Right atrium auricular region (tissue), 2 donors: ENCODE results near the gene SRP14. TPM values are rescaled to one million over a fixed set of nuclear protein-coding genes. Genes with fewer than 3 reads are reported as not detected.
"Not testable (repeated sequence)": the region's sequence is repeated elsewhere in the genome, so short reads cannot be mapped to it uniquely, and the experiment has no call there.

ENCODE experiments used
- DNase-seq: peaks from one replicate; pipeline ENCODE4 v3.0.0-alpha.2; 2019; ENCODE audit warnings: low spot score
- H3K27ac ChIP-seq, 2 donors: fragments of 200-600 bp; sonication (generic); 1 replicate in 1 of 2; 2 replicates in 1 of 2; pipeline ENCODE4 v1.5.1; 2016 to 2019
- H3K27me3 ChIP-seq, 2 donors: fragments of 200-600 bp; sonication (generic); one replicate each; pipeline versions ENCODE4 v1.5.1 to v1.6.0; 2017 to 2019
- H3K36me3 ChIP-seq: fragments of 200-600 bp; sonication (generic); one replicate; pipeline ENCODE4 v1.5.1; 2016
- H3K4me1 ChIP-seq, 2 donors: fragments of 200-600 bp; sonication (generic); one replicate each; pipeline versions ENCODE4 v1.5.1 to v1.6.0; 2017 to 2019
- H3K4me3 ChIP-seq, 2 donors: fragments of 200-600 bp; sonication (generic); 1 replicate in 1 of 2; 2 replicates in 1 of 2; pipeline ENCODE4 v1.5.1; 2017 to 2019; ENCODE audit warnings: mild to moderate bottlenecking in 1 of 2, moderate library complexity in 1 of 2
- H3K9me3 ChIP-seq, 2 donors: fragments of 200-600 bp; sonication (generic); one replicate each; pipeline ENCODE4 v1.5.1; 2019
- CTCF ChIP-seq, 2 donors: fragments of 200-600 bp; sonication (generic); IDR thresholded peaks; one replicate each; pipeline ENCODE4 v1.5.1; 2019; ENCODE audit warnings: antibody characterized with exemption in 2 of 2
- total RNA-seq, 2 donors: library from RNA; depleted of rRNA; stranded (reverse); fragments of >200 nt; gene quantifications; one replicate each; pipeline ENCODE4 v1.1.0, GENCODE V29; 2016

SRP14 gene
- total RNA-seq, 2 donors from 2014 or later = 255 to 283 TPM

GRCh38 chr15:40029979-40030893, 8.7 kb downstream of the SRP14 start:
- peak overlapping the region; percentile 2 to 52 for H3K27ac ChIP-seq
- DNase-seq = no peak
- peak overlapping the region in 1 of 2 donors; percentile 7 for H3K4me3 ChIP-seq
- no peaks in the 10 kb centered on the region for H3K27me3 ChIP-seq
- peak; percentile 24 to 52 for TF ChIP-seq CTCF (IDR thresholded peaks at IDR 0.05)
- no peaks in the 10 kb centered on the region for H3K9me3 ChIP-seq
- peaks cover 0 to 15% of the 10 kb centered on the region in 2 donors for H3K4me1 ChIP-seq
- peaks cover 87% of the 10 kb centered on the region for H3K36me3 ChIP-seq

- no peaks in the 10 kb centered on the region for H3K9me3 ChIP-seq
- peak overlapping the region; percentile 47 to 52 for H3K27ac ChIP-seq
- no peak overlapping the region for H3K4me3 ChIP-seq
- peaks cover 84% of the 10 kb centered on the region for H3K36me3 ChIP-seq
- H3K27me3 ChIP-seq = no peaks in the 10 kb centered on the region
- no peak for DNase-seq
- H3K4me1 ChIP-seq = peaks cover 0 to 15% of the 10 kb centered on the region in 2 donors
- no peak for TF ChIP-seq CTCF (IDR thresholded peaks at IDR 0.05)
Observed at GRCh38 chr15:40028853-40029252, 10.1 kb downstream of the SRP14 start.

- Histone ChIP-seq H3K9me3 (no peaks in the 10 kb centered on the region), H3K36me3 (peaks cover 84% of the 10 kb centered on the region), H3K4me3 (no peak overlapping the region), H3K27ac (peak overlapping the region; percentile 47 to 52), H3K27me3 (no peaks in the 10 kb centered on the region), H3K4me1 (peaks cover 0 to 15% of the 10 kb centered on the region in 2 donors)
- DNase-seq = no peak
- TF ChIP-seq CTCF (IDR thresholded peaks at IDR 0.05) = no peak
Observed at GRCh38 chr15:40028193-40028592, 10.8 kb downstream of the SRP14 start.

- no peaks in the 10 kb centered on the region for H3K4me1 ChIP-seq
- H3K27ac ChIP-seq = no peak overlapping the region
- H3K27me3 ChIP-seq = no peaks in the 10 kb centered on the region
- no peak for TF ChIP-seq CTCF (IDR thresholded peaks at IDR 0.05)
- no peak overlapping the region for H3K4me3 ChIP-seq
- H3K36me3 ChIP-seq = peaks cover 67% of the 10 kb centered on the region
- DNase-seq = no peak
- H3K9me3 ChIP-seq = peaks cover 0 to 4% of the 10 kb centered on the region in 2 donors
Observed at GRCh38 chr15:40016224-40016865, 22.6 kb downstream of the SRP14 start.

GRCh38 chr15:40014390-40014789, 24.6 kb downstream of the SRP14 start:
- Histone ChIP-seq H3K4me3 (no peak overlapping the region), H3K36me3 (peaks cover 65% of the 10 kb centered on the region), H3K4me1 (no peaks in the 10 kb centered on the region), H3K9me3 (peaks cover 0 to 4% of the 10 kb centered on the region in 2 donors), H3K27ac (no peak overlapping the region), H3K27me3 (no peaks in the 10 kb centered on the region)
- no peak for TF ChIP-seq CTCF (IDR thresholded peaks at IDR 0.05)
- no peak for DNase-seq

- not testable (repeated sequence) for H3K9me3 ChIP-seq, DNase-seq, H3K27ac ChIP-seq, H3K4me1 ChIP-seq, H3K27me3 ChIP-seq, H3K4me3 ChIP-seq
- peaks cover 65% of the 10 kb centered on the region for H3K36me3 ChIP-seq
Observed at GRCh38 chr15:40013372-40013771, 25.6 kb downstream of the SRP14 start.
